ENCODE data around the gene CLPX.

Gene CLPX

DNA sequence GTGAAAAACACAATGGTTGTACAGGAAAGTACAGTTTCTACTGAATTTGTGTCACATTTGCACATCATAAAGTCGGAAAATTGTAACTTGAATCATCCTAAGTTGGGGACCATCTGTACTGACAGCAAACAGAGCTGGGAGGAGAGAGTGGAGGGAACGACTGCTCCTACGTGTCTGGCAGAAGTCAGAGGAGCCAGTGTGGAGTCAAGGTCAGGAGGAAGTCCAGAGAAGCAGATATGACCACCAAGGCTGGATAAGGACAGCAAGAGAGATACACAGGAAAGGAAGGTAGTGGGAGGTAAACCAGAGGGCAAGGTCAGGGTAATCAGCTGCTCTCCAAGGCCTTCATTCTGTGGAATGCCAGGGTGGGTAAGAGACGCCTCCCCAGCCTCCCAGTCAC lies 28.9 kb upstream of the CLPX start:
- H3K4me3 ChIP-seq (ENCODE audit: low read depth in 1 of 2, low read length in 2 of 2): no peak overlapping the region

DNA sequence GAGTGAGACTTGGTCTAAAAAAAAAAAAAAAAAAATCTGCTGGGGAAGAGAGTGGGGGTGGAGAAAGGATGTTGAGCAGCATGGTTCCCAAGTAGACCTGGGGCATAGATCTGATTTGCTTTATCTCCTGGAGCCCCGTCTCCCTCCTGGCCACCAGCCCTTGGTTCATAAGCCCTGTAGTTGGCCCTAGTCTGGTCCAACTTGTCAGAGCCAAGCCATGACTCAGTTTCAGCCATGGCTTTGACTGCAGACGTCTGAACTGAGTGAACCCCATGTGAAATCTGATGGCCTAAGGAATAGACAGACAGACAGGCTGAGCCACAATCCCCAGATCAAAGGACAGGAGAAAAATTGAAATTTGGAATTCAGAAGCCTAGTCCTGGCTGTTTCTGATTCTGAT lies 28.1 kb upstream of the CLPX start:
- H3K4me2 ChIP-seq (ENCODE audit: insufficient read depth, low read length): no peak overlapping the region
- TF ChIP-seq, protein P1, sequence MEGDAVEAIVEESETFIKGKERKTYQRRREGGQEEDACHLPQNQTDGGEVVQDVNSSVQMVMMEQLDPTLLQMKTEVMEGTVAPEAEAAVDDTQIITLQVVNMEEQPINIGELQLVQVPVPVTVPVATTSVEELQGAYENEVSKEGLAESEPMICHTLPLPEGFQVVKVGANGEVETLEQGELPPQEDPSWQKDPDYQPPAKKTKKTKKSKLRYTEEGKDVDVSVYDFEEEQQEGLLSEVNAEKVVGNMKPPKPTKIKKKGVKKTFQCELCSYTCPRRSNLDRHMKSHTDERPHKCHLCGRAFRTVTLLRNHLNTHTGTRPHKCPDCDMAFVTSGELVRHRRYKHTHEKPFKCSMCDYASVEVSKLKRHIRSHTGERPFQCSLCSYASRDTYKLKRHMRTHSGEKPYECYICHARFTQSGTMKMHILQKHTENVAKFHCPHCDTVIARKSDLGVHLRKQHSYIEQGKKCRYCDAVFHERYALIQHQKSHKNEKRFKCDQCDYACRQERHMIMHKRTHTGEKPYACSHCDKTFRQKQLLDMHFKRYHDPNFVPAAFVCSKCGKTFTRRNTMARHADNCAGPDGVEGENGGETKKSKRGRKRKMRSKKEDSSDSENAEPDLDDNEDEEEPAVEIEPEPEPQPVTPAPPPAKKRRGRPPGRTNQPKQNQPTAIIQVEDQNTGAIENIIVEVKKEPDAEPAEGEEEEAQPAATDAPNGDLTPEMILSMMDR (IDR thresholded peaks at IDR 0.05; ENCODE audit: borderline replicate concordance, extremely low read depth, low read length, poor library complexity, severe bottlenecking): no peak
- no peak for TF ChIP-seq EZH2 (IDR thresholded peaks at IDR 0.05; ENCODE audit: borderline replicate concordance, low read depth, low read length, severe bottlenecking)
- H3K79me2 ChIP-seq (ENCODE audit: insufficient read depth, low read length): no peaks in the 10 kb centered on the region
- no peak overlapping the region for H3K27ac ChIP-seq (ENCODE audit: low read length)
- no peaks in the 10 kb centered on the region for H3K36me3 ChIP-seq (ENCODE audit: insufficient read depth, low read length)
- no peak for DNase-seq
- no peak for ATAC-seq (ENCODE audit: insufficient read depth, low read depth)
- no peak overlapping the region for H3K9ac ChIP-seq (ENCODE audit: low read depth, low read length)
- H4K20me1 ChIP-seq (ENCODE audit: insufficient read depth, low read length): no peaks in the 10 kb centered on the region
- H3K4me1 ChIP-seq (ENCODE audit: insufficient read depth, low read length): no peaks in the 10 kb centered on the region
- H3K4me3 ChIP-seq (ENCODE audit: low read depth in 1 of 2, low read length in 2 of 2): no peak overlapping the region
- H3K27me3 ChIP-seq (ENCODE audit: insufficient read depth, low read length, poor library complexity): no peaks in the 10 kb centered on the region
- no peaks in the 10 kb centered on the region for H3K9me3 ChIP-seq (ENCODE audit: insufficient read depth, low read length, severe bottlenecking)
- H2AFZ ChIP-seq (ENCODE audit: low read depth, low read length): no peak overlapping the region

More for the DNA sequence above, 28.9 kb upstream of the CLPX start:
- ATAC-seq (ENCODE audit: insufficient read depth, low read depth) (no peak), DNase-seq (no peak)
- H3K9ac ChIP-seq (ENCODE audit: low read depth, low read length): no peak overlapping the region
- no peaks in the 10 kb centered on the region for H3K79me2 ChIP-seq (ENCODE audit: insufficient read depth, low read length)
- no peaks in the 10 kb centered on the region for H3K36me3 ChIP-seq (ENCODE audit: insufficient read depth, low read length)
- H2AFZ ChIP-seq (ENCODE audit: low read depth, low read length): no peak overlapping the region
- H3K9me3 ChIP-seq (ENCODE audit: insufficient read depth, low read length, severe bottlenecking): no peaks in the 10 kb centered on the region
- H3K27me3 ChIP-seq (ENCODE audit: insufficient read depth, low read length, poor library complexity): no peaks in the 10 kb centered on the region
- no peaks in the 10 kb centered on the region for H3K4me1 ChIP-seq (ENCODE audit: insufficient read depth, low read length)
- no peak overlapping the region for H3K4me2 ChIP-seq (ENCODE audit: insufficient read depth, low read length)
- no peak overlapping the region for H3K27ac ChIP-seq (ENCODE audit: low read length)
- TF ChIP-seq EZH2 (IDR thresholded peaks at IDR 0.05; ENCODE audit: borderline replicate concordance, low read depth, low read length, severe bottlenecking): no peak
- TF ChIP-seq, protein P1 (IDR thresholded peaks at IDR 0.05; ENCODE audit: borderline replicate concordance, extremely low read depth, low read length, poor library complexity, severe bottlenecking): no peak
- H4K20me1 ChIP-seq (ENCODE audit: insufficient read depth, low read length): no peaks in the 10 kb centered on the region

DNA sequence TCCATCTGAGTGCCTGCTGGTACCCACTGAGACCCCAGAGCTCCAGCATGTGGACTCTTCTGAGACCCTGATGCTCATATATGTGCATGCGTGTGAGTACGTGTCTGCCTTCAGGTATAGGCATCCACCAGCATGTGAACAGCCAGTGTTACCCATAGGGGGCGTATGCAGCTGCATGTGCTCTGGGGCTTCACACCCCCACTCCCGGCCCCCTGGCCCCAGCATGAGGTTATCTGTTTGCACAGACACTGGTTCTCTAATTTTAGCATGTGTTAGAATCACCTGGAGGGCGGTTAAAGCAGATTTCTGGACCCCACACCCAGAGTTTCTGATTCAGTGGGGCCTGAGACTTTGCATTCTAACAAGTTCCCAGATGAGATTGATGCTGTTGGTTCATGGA lies 27.0 kb upstream of the CLPX start:
- H2AFZ ChIP-seq (ENCODE audit: low read depth, low read length): no peak overlapping the region
- no peaks in the 10 kb centered on the region for H3K27me3 ChIP-seq (ENCODE audit: insufficient read depth, low read length, poor library complexity)
- DNase-seq (peak; percentile 41), ATAC-seq (ENCODE audit: insufficient read depth, low read depth) (peak; percentile 60; the same call in 1 of the 3 replicates)
- H4K20me1 ChIP-seq (ENCODE audit: insufficient read depth, low read length): no peaks in the 10 kb centered on the region
- H3K36me3 ChIP-seq (ENCODE audit: insufficient read depth, low read length): no peaks in the 10 kb centered on the region
- no peak overlapping the region for H3K4me2 ChIP-seq (ENCODE audit: insufficient read depth, low read length)
- no peak overlapping the region for H3K4me3 ChIP-seq (ENCODE audit: low read depth in 1 of 2, low read length in 2 of 2)
- no peak overlapping the region for H3K27ac ChIP-seq (ENCODE audit: low read length)
- no peaks in the 10 kb centered on the region for H3K9me3 ChIP-seq (ENCODE audit: insufficient read depth, low read length, severe bottlenecking)
- no peaks in the 10 kb centered on the region for H3K79me2 ChIP-seq (ENCODE audit: insufficient read depth, low read length)
- no peaks in the 10 kb centered on the region for H3K4me1 ChIP-seq (ENCODE audit: insufficient read depth, low read length)
- H3K9ac ChIP-seq (ENCODE audit: low read depth, low read length): no peak overlapping the region
- TF ChIP-seq, protein P1 (IDR thresholded peaks at IDR 0.05; ENCODE audit: borderline replicate concordance, extremely low read depth, low read length, poor library complexity, severe bottlenecking): peak; percentile 57
- no peak for TF ChIP-seq EZH2 (IDR thresholded peaks at IDR 0.05; ENCODE audit: borderline replicate concordance, low read depth, low read length, severe bottlenecking)

DNA sequence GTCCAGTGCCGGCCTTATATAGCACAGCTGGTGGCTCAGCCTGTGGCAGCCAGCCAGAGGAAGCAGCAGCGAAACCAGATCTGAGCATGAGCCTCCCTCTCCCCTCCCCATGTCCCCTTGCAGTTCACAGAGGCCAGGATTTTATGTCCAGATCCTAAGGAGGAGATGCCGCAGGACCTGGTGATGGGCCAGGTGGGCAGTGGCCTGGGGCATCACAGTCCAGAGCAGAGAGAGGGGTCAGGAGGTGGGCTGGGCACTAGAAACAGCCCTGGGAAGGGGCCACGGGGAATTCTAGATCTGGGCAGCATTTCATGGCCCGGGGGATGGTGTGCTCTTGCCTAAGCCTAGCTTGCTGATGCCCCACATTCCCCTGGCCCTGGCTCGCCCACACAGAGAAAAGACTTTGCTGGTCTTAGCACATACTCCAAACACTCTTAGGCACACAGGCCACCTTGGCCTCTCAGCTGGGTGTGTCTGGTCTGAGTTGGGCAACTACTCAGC lies 26.4 kb upstream of the CLPX start:
- H2AFZ ChIP-seq (ENCODE audit: low read depth, low read length): no peak overlapping the region
- H3K9ac ChIP-seq (ENCODE audit: low read depth, low read length): no peak overlapping the region
- no peaks in the 10 kb centered on the region for H4K20me1 ChIP-seq (ENCODE audit: insufficient read depth, low read length)
- DNase-seq (no peak), ATAC-seq (ENCODE audit: insufficient read depth, low read depth) (no peak)
- TF ChIP-seq EZH2 (IDR thresholded peaks at IDR 0.05; ENCODE audit: borderline replicate concordance, low read depth, low read length, severe bottlenecking): no peak
- TF ChIP-seq, protein P1 (IDR thresholded peaks at IDR 0.05; ENCODE audit: borderline replicate concordance, extremely low read depth, low read length, poor library complexity, severe bottlenecking): no peak
- no peak overlapping the region for H3K4me3 ChIP-seq (ENCODE audit: low read depth in 1 of 2, low read length in 2 of 2)
- H3K27ac ChIP-seq (ENCODE audit: low read length): no peak overlapping the region
- no peaks in the 10 kb centered on the region for H3K9me3 ChIP-seq (ENCODE audit: insufficient read depth, low read length, severe bottlenecking)
- no peaks in the 10 kb centered on the region for H3K79me2 ChIP-seq (ENCODE audit: insufficient read depth, low read length)
- no peaks in the 10 kb centered on the region for H3K36me3 ChIP-seq (ENCODE audit: insufficient read depth, low read length)
- no peaks in the 10 kb centered on the region for H3K4me1 ChIP-seq (ENCODE audit: insufficient read depth, low read length)
- no peak overlapping the region for H3K4me2 ChIP-seq (ENCODE audit: insufficient read depth, low read length)
- no peaks in the 10 kb centered on the region for H3K27me3 ChIP-seq (ENCODE audit: insufficient read depth, low read length, poor library complexity)

Measured in DND-41 (cell line).